ENCODE measurements around the gene TUBB.

Gene TUBB

GRCh38 chr6:30740540-30740870 is 20.4 kb downstream of the TUBB start:
- DNase-seq (ENCODE audit: extremely low read depth, low read depth), result no peak
- TF ChIP-seq CTCF (IDR thresholded peaks at IDR 0.05; ENCODE audit: low read depth, low read length, missing control alignments), result no peak
- no peak overlapping the region for H3K4me3 ChIP-seq (replicated peaks; ENCODE audit: low read depth, low read length)

- DNase-seq (ENCODE audit: extremely low read depth, low read depth), result no peak
- H3K4me3 ChIP-seq (replicated peaks; ENCODE audit: low read depth, low read length), result peak overlapping the region; percentile 77
- no peak for TF ChIP-seq CTCF (IDR thresholded peaks at IDR 0.05; ENCODE audit: low read depth, low read length, missing control alignments)
These were observed 21.1 kb downstream of the TUBB start for GRCh38 chr6:30741063-30741779.

DNA sequence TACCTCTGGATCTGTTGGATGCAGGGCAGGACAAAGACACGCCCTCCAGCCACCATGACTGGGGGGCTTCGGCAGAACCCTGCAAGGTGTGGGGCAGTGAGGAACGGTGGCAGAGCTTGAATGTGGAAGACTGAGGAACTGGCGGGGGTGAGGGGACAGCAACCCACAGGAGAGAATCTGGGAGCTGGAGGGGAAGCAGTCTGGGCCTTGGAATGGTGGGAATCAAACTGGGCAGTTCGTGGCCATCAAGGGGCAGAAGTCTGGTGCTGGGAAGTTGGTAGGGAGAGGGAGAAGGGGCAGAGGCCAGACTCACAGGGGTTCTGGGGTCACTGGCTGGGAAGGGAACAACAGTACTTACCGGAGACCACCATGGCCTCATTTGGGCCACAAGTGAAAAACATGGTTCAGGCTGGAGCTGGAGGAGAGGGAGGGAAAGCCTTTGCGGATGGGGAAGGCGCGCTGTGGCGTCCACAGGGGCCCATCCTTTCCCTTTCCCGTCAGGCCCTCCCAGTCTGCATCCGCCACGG is 21.7 kb downstream of the TUBB start:
- DNase-seq (ENCODE audit: extremely low read depth, low read depth), result no peak
- no peak for TF ChIP-seq CTCF (IDR thresholded peaks at IDR 0.05; ENCODE audit: low read depth, low read length, missing control alignments)
- H3K4me3 ChIP-seq (replicated peaks; ENCODE audit: low read depth, low read length), result peak overlapping the region; percentile 77

DNA sequence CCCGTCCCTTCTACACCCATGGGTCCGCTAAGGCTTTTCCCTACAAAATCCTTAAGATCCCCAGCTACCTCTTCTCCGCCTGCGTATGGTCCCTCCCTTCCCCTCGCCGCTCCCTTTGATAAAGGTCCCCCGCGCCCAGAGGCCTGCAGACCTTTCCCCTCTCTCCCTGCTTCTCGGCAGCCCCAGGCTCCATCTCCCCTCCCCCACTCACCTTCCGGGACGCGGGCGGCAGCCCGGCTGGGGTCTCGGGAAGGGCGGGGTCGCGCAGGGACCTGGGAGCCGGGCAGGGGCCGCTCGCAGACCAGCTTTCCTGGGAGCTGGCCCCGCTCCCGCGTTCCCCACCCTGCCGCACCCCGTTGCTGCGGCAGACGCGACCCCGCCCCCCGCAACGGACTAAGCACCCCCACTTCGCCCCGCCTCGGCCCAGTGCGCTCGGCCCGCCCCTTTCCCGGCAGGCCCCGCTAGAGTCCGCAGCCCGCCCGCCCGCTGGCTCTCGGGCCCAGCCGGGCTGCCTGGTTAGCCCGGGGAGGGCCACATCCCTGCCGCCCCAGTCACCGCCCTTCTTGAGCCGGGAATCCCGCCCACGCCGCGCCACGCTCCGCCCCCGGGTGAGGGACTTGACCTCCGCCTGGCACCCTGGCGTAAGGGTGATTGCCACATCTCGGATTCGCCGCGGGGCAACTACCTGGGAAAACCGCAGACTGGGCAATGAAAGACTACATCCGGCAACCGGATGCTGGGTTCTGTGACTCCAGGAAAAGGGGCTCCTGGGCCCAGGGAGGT is 22.4 kb downstream of the TUBB start, which contains the start of gene FLOT1:
Gene FLOT1 (minus strand): TSS at position 372 of the 783 bp plus-strand sequence. CDS start 498 bp downstream, outside the sequence.
- no peak for DNase-seq (ENCODE audit: extremely low read depth, low read depth)

GRCh38 chr6:30743099-30744053 is 23.2 kb downstream of the TUBB start:
- H3K4me3 ChIP-seq (replicated peaks; ENCODE audit: low read depth, low read length), result peak overlapping the region; percentile 77
- DNase-seq (ENCODE audit: extremely low read depth, low read depth), result no peak
- TF ChIP-seq CTCF (IDR thresholded peaks at IDR 0.05; ENCODE audit: low read depth, low read length, missing control alignments), result no peak

More for the DNA sequence above, 22.4 kb downstream of the TUBB start, which contains the start of gene FLOT1:
- no peak for TF ChIP-seq CTCF (IDR thresholded peaks at IDR 0.05; ENCODE audit: low read depth, low read length, missing control alignments)
- peak within 1 kb of the TSS; percentile 77 for H3K4me3 ChIP-seq (replicated peaks; ENCODE audit: low read depth, low read length)
